ENCODE measurements around the gene GNMT. TPM values are rescaled to one million over a fixed set of nuclear protein-coding genes. Genes with fewer than 3 reads are reported as not detected.

The GNMT gene
- total and polyA plus RNA-seq, 2 of the 8 experiments (the other 6 are each of a cell fraction or from before 2014, with no cell fraction given): 1.8 to 3.4 TPM

- Histone ChIP-seq H2BK12ac (ENCODE audit: low read depth, low read length) (peak overlapping the region; percentile 33; the same call in 1 of the 2 replicates), H3K27ac (ENCODE audit: low read depth, low read length) (peak overlapping the region; percentile 76), H3K36me3 (ENCODE audit: control insufficient read depth in 2 of 4, insufficient read depth in 4 of 4, low read length in 3 of 4) (peaks cover 0 to 18% (median 7%) of the 10 kb centered on the region in 4 experiments; a peak in 7 of 8 replicates), H4K20me1 (replicated peaks in 1 of 2; ENCODE audit: control insufficient read depth in 1 of 2, insufficient read depth in 2 of 2, low read length in 2 of 2) (peaks cover 0 to 3% of the 10 kb centered on the region in 2 experiments), H3K9ac (replicated peaks in 1 of 4; ENCODE audit: extremely low read depth in 1 of 4, low read depth in 3 of 4, low read length in 3 of 4) (peak overlapping the region; percentile 73 to 87 (median 82)), H2AFZ (ENCODE audit: low read length) (no peak overlapping the region), H3K9me3 (ENCODE audit: insufficient read depth in 2 of 2, low read depth in 1 of 2, low read length in 1 of 2) (no peaks in the 10 kb centered on the region), H3K27me3 (replicated peaks in 1 of 4; ENCODE audit: control insufficient read depth in 3 of 4, extremely low read depth in 1 of 4, insufficient read depth in 3 of 4, low read length in 3 of 4) (no peaks in the 10 kb centered on the region), H2BK120ac (replicated peaks; ENCODE audit: low read depth, low read length) (peak overlapping the region; percentile 26), H3K79me1 (ENCODE audit: low read depth, low read length) (peaks cover 13% of the 10 kb centered on the region; the same call in 1 of the 2 replicates), H2BK5ac (ENCODE audit: low read depth, low read length) (peak overlapping the region; percentile 96), H3K4me2 (ENCODE audit: insufficient read depth in 1 of 2, low read depth in 2 of 2, low read length in 2 of 2) (peak overlapping the region; percentile 78 to 98), H2BK15ac (ENCODE audit: low read length) (no peak overlapping the region), H3K23me2 (ENCODE audit: low read depth, low read length) (peaks cover 8% of the 10 kb centered on the region), H3K18ac (ENCODE audit: extremely low read depth, low read length) (peak overlapping the region; percentile 84), H3K23ac (ENCODE audit: insufficient read length) (no peak overlapping the region), H4K5ac (ENCODE audit: insufficient read length, low read depth, low read length) (peak overlapping the region; percentile 46), H3K56ac (replicated peaks; ENCODE audit: insufficient read length, low read depth, low read length) (peak overlapping the region; percentile 88), H2AK5ac (ENCODE audit: low read depth, low read length) (0 out of 2 replicates have a peak overlapping the region, but pooled peaks have one; percentile 33), H3K4ac (replicated peaks; ENCODE audit: insufficient read length, low read depth, low read length) (peak overlapping the region; percentile 97), H3K4me3 (ENCODE audit: extremely low read depth in 1 of 4, insufficient read depth in 2 of 4, low read depth in 3 of 4, low read length in 4 of 4) (peak overlapping the region; percentile 61 to 82 (median 75)), H3K4me1 (replicated peaks in 1 of 4; ENCODE audit: control insufficient read depth in 3 of 4, insufficient read depth in 4 of 4, low read length in 3 of 4) (peaks cover 0 to 10% (median 3%) of the 10 kb centered on the region in 4 experiments; a peak in 4 of 7 replicates), H3K79me2 (ENCODE audit: control insufficient read depth in 1 of 2, insufficient read depth in 2 of 2, low read length in 2 of 2) (peaks cover 0 to 44% of the 10 kb centered on the region in 2 experiments; a peak in 3 of 4 replicates), H2BK20ac (ENCODE audit: low read length) (no peak overlapping the region), H3K14ac (ENCODE audit: insufficient read length) (no peak overlapping the region), H4K8ac (ENCODE audit: extremely low read depth, insufficient read depth, low read length) (peak overlapping the region; percentile 87; the same call in 1 of the 2 replicates), H4K91ac (replicated peaks; ENCODE audit: insufficient read length, low read length) (peak overlapping the region; percentile 37)
- DNase-seq (ENCODE audit: low read depth in 1 of 2, low spot score in 2 of 2): no peak
- 0% methylated on average over 16 of the region's 16 CpGs; no CpG with 5 or more reads in 1 of the 2 experiments for WGBS, 2 experiments (ENCODE audit: extremely low coverage in 1 of 2, insufficient coverage in 1 of 2, insufficient read length in 1 of 2, insufficient replicate concordance in 2 of 2, low coverage in 1 of 2, low lambda C conversion rate in 2 of 2, missing lambda C conversion rate in 1 of 2)
- ChIA-PET CTCF (ENCODE audit: partially characterized antibody) (interaction anchor here (1.0 to 2.9 kb wide), 7 partner anchors 18 to 83 kb away, joined by 3 to 21 read pairs (median 6); partner anchors contain the start of gene GNMT), POLR2A (ENCODE audit: partially characterized antibody) (interaction anchor here (0.5 to 6.7 kb wide), 38 partner anchors 9 to 462 kb away, joined by 3 to 81 read pairs (median 4); partner anchors contain the start of genes CUL7, GNMT, KLC4 and KLHDC3)
- no peak for FAIRE-seq
- TF ChIP-seq HDAC2 (IDR thresholded peaks at IDR 0.05; ENCODE audit: borderline replicate concordance in 1 of 2, low read depth in 2 of 2, low read length in 2 of 2) (0 out of 4 replicates have a peak, but pooled peaks of 1 of the 2 experiments have one; percentile 62), BACH1 (IDR thresholded peaks at IDR 0.05; ENCODE audit: low read length) (0 out of 2 replicates have a peak, but pooled peaks have one; percentile 5), POLR2A (IDR thresholded peaks at IDR 0.05; ENCODE audit: control extremely low read depth in 1 of 2, low read depth in 2 of 2, low read length in 2 of 2) (no peak), ASH2L (IDR thresholded peaks at IDR 0.05; ENCODE audit: low read length) (peak; percentile 87), SIN3A (conservative IDR thresholded peaks at IDR 0.05 in 1 of 2, IDR thresholded peaks at IDR 0.05 in 1 of 2; ENCODE audit: low read depth in 1 of 2, low read length in 2 of 2) (0 out of 4 replicates have a peak, but pooled peaks have one; percentile 9 to 38), RAD21 (IDR thresholded peaks at IDR 0.05 in 1 of 2, conservative IDR thresholded peaks at IDR 0.05 in 1 of 2; ENCODE audit: low read depth in 2 of 2, low read length in 2 of 2) (no peak), RBBP5 (IDR thresholded peaks at IDR 0.05; ENCODE audit: borderline replicate concordance, low read depth, low read length) (0 out of 2 replicates have a peak, but pooled peaks have one; percentile 4), KDM4A (IDR thresholded peaks at IDR 0.05; ENCODE audit: low read depth, low read length, severe bottlenecking) (peak; percentile 25), TAF7 (optimal IDR thresholded peaks at IDR 0.05; ENCODE audit: borderline replicate concordance, low read depth, low read length) (peak; percentile 45), KDM1A (IDR thresholded peaks at IDR 0.05; ENCODE audit: borderline replicate concordance, low read length) (peak; percentile 10; the same call in 1 of the 2 replicates)
These were observed 30.7 kb upstream of the GNMT start for GRCh38 chr6:42929821-42930360.

Measured in H1 (cell line).